Keratinocyte (primary cell): ENCODE data around the gene OPALIN. TPM values are rescaled to one million over a fixed set of nuclear protein-coding genes. Genes with fewer than 3 reads are reported as not detected.

ENCODE experiments used
- DNase-seq: peaks from one replicate; pipeline ENCODE4 v3.0.0-alpha.2; 2011; ENCODE audit warnings: low read depth, missing footprints, low spot score
- FAIRE-seq: peaks from 2 replicates; lab custom pipeline; 2011; peaks lifted over from hg19 to GRCh38; lab: Jason Lieb, UNC
- H2AFZ ChIP-seq: 2 replicates; pipeline ENCODE4 v1.6.0; 2012; ENCODE audit warnings: low read length, control low read depth, inconsistent platforms; ENCODE audit not compliant: control insufficient read depth
- H3K27ac ChIP-seq: 2 replicates; pipeline ENCODE4 v1.5.1; 2011; ENCODE audit warnings: low read length; ENCODE audit not compliant: control insufficient read depth, insufficient read depth
- H3K27me3 ChIP-seq: 3 replicates; pipeline ENCODE4 v1.6.0; 2011; ENCODE audit warnings: low read length; ENCODE audit not compliant: control insufficient read depth, insufficient read depth; ENCODE audit errors: extremely low read depth
- H3K36me3 ChIP-seq, 2 experiments: 2 replicates in 1 of 2; 3 replicates in 1 of 2; pipeline ENCODE4 v1.5.1; 2011; ENCODE audit warnings: low read length in 2 of 2, mild to moderate bottlenecking in 1 of 2; ENCODE audit not compliant: control insufficient read depth in 2 of 2, insufficient read depth in 2 of 2; ENCODE audit errors: extremely low read depth in 1 of 2
- H3K4me1 ChIP-seq: 3 replicates; pipeline ENCODE4 v1.5.1; 2011; ENCODE audit warnings: low read length; ENCODE audit not compliant: control insufficient read depth, insufficient read depth; ENCODE audit errors: extremely low read depth
- H3K4me2 ChIP-seq: 3 replicates; pipeline ENCODE4 v1.6.0; 2011; ENCODE audit warnings: low read depth, low read length; ENCODE audit not compliant: control insufficient read depth, insufficient read depth; ENCODE audit errors: extremely low read depth
- H3K4me3 ChIP-seq, 3 experiments: fragments of 200-600 bp in 1 of 3; sonication (generic) in 1 of 3; 2 replicates in 2 of 3; 3 replicates in 1 of 3; pipeline ENCODE4 v1.5.1; 2011 to 2016; ENCODE audit warnings: low read length in 3 of 3, mild to moderate bottlenecking in 3 of 3, control low read depth in 2 of 3, inconsistent platforms in 1 of 3, low read depth in 1 of 3, mixed read lengths in 1 of 3, mixed run types in 1 of 3, moderate library complexity in 1 of 3; ENCODE audit not compliant: control insufficient read depth in 2 of 3, insufficient read depth in 2 of 3; ENCODE audit errors: extremely low read depth in 1 of 3
- H3K79me2 ChIP-seq: 2 replicates; pipeline ENCODE4 v1.6.0; 2012; ENCODE audit warnings: low read length; ENCODE audit not compliant: control insufficient read depth, insufficient read depth
- H3K9ac ChIP-seq: 3 replicates; pipeline ENCODE4 v1.6.0; 2011; ENCODE audit warnings: low read length; ENCODE audit not compliant: control insufficient read depth, insufficient read depth; ENCODE audit errors: extremely low read depth
- H3K9me1 ChIP-seq: 3 replicates; pipeline ENCODE4 v1.6.0; 2011; ENCODE audit warnings: low read length; ENCODE audit not compliant: control insufficient read depth, insufficient read depth; ENCODE audit errors: extremely low read depth
- H3K9me3 ChIP-seq: 2 replicates; pipeline ENCODE4 v1.5.1; 2012; ENCODE audit warnings: low read depth, low read length; ENCODE audit not compliant: control insufficient read depth
- H4K20me1 ChIP-seq: 3 replicates; pipeline ENCODE4 v1.6.0; 2011; ENCODE audit warnings: low read length; ENCODE audit not compliant: control insufficient read depth, insufficient read depth; ENCODE audit errors: extremely low read depth
- EZH2 ChIP-seq: IDR thresholded peaks from one replicate; pipeline ENCODE4 v1.6.1; 2012; ENCODE audit warnings: inconsistent platforms, mild to moderate bottlenecking, low read length, moderate library complexity
- dilution Hi-C: fragments of 300-500 bp; cut with MboI; formaldehyde crosslinking; loops from one replicate; pipeline ENCODE4 v1.7.0; 2020; ENCODE audit warnings: low sequenced_read_pairs; ENCODE audit not compliant: extremely low pct_ligation_motif_present
- polyA plus RNA-seq, 5 experiments: library from polyadenylated mRNA; depleted of rRNA in 3 of 5; stranded (reverse) in 3 of 5; stranded (forward) in 1 of 5; unstranded in 1 of 5; fragments of >200 nt; gene quantifications; 1 replicate in 1 of 5; 2 replicates in 3 of 5; 3 replicates in 1 of 5; pipeline versions ENCODE4 v1.2.1 to v1.2.3, GENCODE V29; 2011 to 2012; ENCODE audit warnings: missing spikeins in 2 of 5, low read depth in 1 of 5, low replicate concordance in 1 of 5
- TF ChIP-seq, protein P1 (sequence below), 3 experiments: IDR thresholded peaks in 1 of 3; conservative IDR thresholded peaks in 1 of 3; optimal IDR thresholded peaks in 1 of 3; 2 replicates in 2 of 3; 3 replicates in 1 of 3; pipeline versions ENCODE3 to v1.5.1; 2011; ENCODE audit warnings: low read length in 3 of 3, mild to moderate bottlenecking in 3 of 3, moderate library complexity in 2 of 3, control low read depth in 1 of 3, inconsistent platforms in 1 of 3; ENCODE audit not compliant: insufficient read depth in 2 of 3; ENCODE audit errors: extremely low read depth in 1 of 3

Gene OPALIN
- polyA plus RNA-seq, 1 donor (not counting 4 experiments of a cell fraction or from before 2014, with no cell fraction given): not detected

DNA sequence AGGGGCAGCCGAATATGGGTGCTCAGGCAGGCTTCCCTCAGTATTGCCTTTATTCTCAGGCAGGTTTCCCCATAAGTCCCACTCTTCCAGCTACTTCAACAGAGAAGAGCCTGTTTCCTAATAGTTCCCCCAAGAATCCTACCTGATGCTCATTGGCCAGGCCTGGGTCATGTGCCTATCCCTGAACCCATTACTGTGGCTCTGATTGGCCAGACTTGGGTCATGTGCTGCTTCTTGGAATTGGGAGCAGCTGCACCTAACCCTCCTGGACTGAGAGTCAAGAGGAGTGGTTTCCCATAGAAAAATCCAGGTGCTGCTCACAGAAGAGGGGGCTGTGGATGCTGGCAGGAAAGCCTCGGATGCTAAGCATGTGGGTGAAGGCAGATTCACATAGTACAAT, 21.7 kb downstream of the OPALIN start:
- FAIRE-seq (no peak), DNase-seq (no peak)
- Histone ChIP-seq H3K27me3 (peaks cover 8% of the 10 kb centered on the region), H3K9me1 (no peaks in the 10 kb centered on the region), H3K4me3 (no peak overlapping the region), H3K27ac (no peak overlapping the region), H2AFZ (no peak overlapping the region), H3K4me2 (no peak overlapping the region), H3K36me3 (no peaks in the 10 kb centered on the region), H3K79me2 (no peaks in the 10 kb centered on the region), H3K9ac (no peak overlapping the region), H3K4me1 (no peaks in the 10 kb centered on the region), H3K9me3 (no peaks in the 10 kb centered on the region), H4K20me1 (no peaks in the 10 kb centered on the region)
- TF ChIP-seq, protein P1, sequence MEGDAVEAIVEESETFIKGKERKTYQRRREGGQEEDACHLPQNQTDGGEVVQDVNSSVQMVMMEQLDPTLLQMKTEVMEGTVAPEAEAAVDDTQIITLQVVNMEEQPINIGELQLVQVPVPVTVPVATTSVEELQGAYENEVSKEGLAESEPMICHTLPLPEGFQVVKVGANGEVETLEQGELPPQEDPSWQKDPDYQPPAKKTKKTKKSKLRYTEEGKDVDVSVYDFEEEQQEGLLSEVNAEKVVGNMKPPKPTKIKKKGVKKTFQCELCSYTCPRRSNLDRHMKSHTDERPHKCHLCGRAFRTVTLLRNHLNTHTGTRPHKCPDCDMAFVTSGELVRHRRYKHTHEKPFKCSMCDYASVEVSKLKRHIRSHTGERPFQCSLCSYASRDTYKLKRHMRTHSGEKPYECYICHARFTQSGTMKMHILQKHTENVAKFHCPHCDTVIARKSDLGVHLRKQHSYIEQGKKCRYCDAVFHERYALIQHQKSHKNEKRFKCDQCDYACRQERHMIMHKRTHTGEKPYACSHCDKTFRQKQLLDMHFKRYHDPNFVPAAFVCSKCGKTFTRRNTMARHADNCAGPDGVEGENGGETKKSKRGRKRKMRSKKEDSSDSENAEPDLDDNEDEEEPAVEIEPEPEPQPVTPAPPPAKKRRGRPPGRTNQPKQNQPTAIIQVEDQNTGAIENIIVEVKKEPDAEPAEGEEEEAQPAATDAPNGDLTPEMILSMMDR (optimal IDR thresholded peaks at IDR 0.05 in 1 of 3, IDR thresholded peaks at IDR 0.05 in 1 of 3, conservative IDR thresholded peaks at IDR 0.05 in 1 of 3; ENCODE audit: extremely low read depth in 1 of 3, insufficient read depth in 2 of 3, low read length in 3 of 3): no peak
- no peak for TF ChIP-seq EZH2
- dilution Hi-C loops: no loop called here

DNA sequence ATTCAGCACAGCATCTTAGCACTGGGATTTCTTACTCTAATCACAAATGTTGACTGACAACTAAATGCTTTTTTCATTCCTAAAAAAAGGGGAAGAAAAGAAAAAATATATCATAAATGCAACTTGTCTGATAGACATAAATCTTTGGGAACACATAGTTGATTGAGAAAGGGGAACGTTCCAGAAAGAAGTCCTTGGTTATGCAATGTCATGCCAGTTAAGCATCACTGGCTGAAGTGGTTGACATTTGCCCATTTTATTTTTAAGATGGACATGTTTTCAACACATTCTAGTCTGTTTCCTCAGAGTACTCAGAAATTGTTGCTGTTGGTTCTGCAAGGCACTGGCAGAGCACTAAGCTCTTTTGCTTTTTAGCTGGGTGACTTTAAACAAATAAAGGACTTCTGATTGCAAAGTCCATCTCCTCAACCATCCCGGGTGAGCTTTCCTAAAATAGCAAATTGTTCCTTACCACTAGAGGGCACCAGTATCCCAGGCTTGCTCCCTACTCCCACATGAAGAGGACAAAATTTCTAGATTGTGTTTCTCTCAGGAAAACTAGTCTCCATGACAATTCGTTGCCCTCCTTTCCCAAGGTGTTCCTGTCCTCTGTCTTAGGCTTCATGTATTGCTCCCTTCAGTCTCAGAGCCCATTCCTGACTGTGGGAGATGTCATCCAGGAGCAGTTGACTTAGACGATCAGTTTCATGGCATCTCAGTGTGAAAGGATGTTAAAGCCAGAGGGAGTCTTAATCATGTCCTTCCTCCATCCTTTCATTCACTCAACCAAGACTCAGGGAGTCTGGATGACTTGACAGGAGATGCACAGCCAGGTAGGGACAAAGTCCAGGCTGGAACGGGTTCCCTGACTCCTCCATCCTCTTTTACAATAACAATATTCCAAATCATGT, 23.9 kb downstream of the OPALIN start:
- no peak overlapping the region for H3K27ac ChIP-seq
- no peaks in the 10 kb centered on the region for H3K9me1 ChIP-seq
- H3K9ac ChIP-seq: no peak overlapping the region
- H3K4me1 ChIP-seq: no peaks in the 10 kb centered on the region
- no peaks in the 10 kb centered on the region for H3K79me2 ChIP-seq
- H3K27me3 ChIP-seq: peaks cover 12% of the 10 kb centered on the region
- dilution Hi-C loops: no loop called here
- FAIRE-seq: peak; percentile 79
- H3K4me2 ChIP-seq: no peak overlapping the region
- no peaks in the 10 kb centered on the region for H3K36me3 ChIP-seq
- TF ChIP-seq EZH2: no peak
- TF ChIP-seq, protein P1 (optimal IDR thresholded peaks at IDR 0.05 in 1 of 3, IDR thresholded peaks at IDR 0.05 in 1 of 3, conservative IDR thresholded peaks at IDR 0.05 in 1 of 3; ENCODE audit: extremely low read depth in 1 of 3, insufficient read depth in 2 of 3, low read length in 3 of 3): peak; percentile 61 to 78 (median 73)
- H3K4me3 ChIP-seq: no peak overlapping the region
- no peak for DNase-seq
- H3K9me3 ChIP-seq: no peaks in the 10 kb centered on the region
- H2AFZ ChIP-seq: no peak overlapping the region
- no peaks in the 10 kb centered on the region for H4K20me1 ChIP-seq
